Progenitor cell of endocrine pancreas (in vitro differentiated cells): ENCODE measurements around the gene LRRC56. TPM values are rescaled to one million over a fixed set of nuclear protein-coding genes. Genes with fewer than 3 reads are reported as not detected.

Experiments used
- DNase-seq: peaks from one replicate; pipeline ENCODE4 v3.0.0; 2021; ENCODE audit warnings: low spot score; ENCODE audit not compliant: unreplicated experiment
- H3K27ac Mint-ChIP-seq: 2 replicates; pipeline ENCODE4 v1.8.0; 2021; ENCODE audit warnings: mild to moderate bottlenecking, moderate library complexity, mixed read lengths
- H3K27me3 Mint-ChIP-seq: 2 replicates; pipeline ENCODE4 v1.8.0; 2021; ENCODE audit warnings: mixed read lengths
- H3K36me3 Mint-ChIP-seq: 2 replicates; pipeline ENCODE4 v1.8.0; 2022; ENCODE audit warnings: mixed read lengths; ENCODE audit not compliant: insufficient read depth
- H3K4me1 Mint-ChIP-seq: 2 replicates; pipeline ENCODE4 v1.8.0; 2021; ENCODE audit warnings: low read depth, mixed read lengths
- H3K4me3 Mint-ChIP-seq: 2 replicates; pipeline ENCODE4 v1.8.0; 2021; ENCODE audit warnings: low read depth, mild to moderate bottlenecking, moderate library complexity, mixed read lengths
- H3K9me3 Mint-ChIP-seq: 2 replicates; pipeline ENCODE4 v1.8.0; 2021; ENCODE audit warnings: low read depth, mixed read lengths
- CTCF ChIP-seq: fragments of 200-600 bp; sonication (generic); IDR thresholded peaks from one replicate; pipeline ENCODE4 v1.5.0; 2021; ENCODE audit warnings: antibody characterized with exemption, mild to moderate bottlenecking; ENCODE audit not compliant: unreplicated experiment
- total RNA-seq: library from RNA; stranded (reverse); gene quantifications from 2 replicates; pipeline ENCODE4 v1.2.1, GENCODE V29; 2021

LRRC56 gene
- total RNA-seq, 1 donor from 2014 or later = 5.4 TPM

GRCh38 chr11:540583-541432, 3.5 kb downstream of the LRRC56 start:
- no peaks in the 10 kb centered on the region for H3K27me3 Mint-ChIP-seq
- H3K4me1 Mint-ChIP-seq = peaks cover 6% of the 10 kb centered on the region
- no peak overlapping the region for H3K27ac Mint-ChIP-seq
- H3K36me3 Mint-ChIP-seq = peaks cover 2% of the 10 kb centered on the region
- H3K9me3 Mint-ChIP-seq = no peaks in the 10 kb centered on the region
- no peak overlapping the region for H3K4me3 Mint-ChIP-seq
- no peak for DNase-seq
- no peak for TF ChIP-seq CTCF

- no peak for DNase-seq
- no peak for TF ChIP-seq CTCF
- H3K4me1 Mint-ChIP-seq = peaks cover 4% of the 10 kb centered on the region
- H3K27ac Mint-ChIP-seq = no peak overlapping the region
- peaks cover 2% of the 10 kb centered on the region for H3K36me3 Mint-ChIP-seq
- no peaks in the 10 kb centered on the region for H3K9me3 Mint-ChIP-seq
- no peaks in the 10 kb centered on the region for H3K27me3 Mint-ChIP-seq
- H3K4me3 Mint-ChIP-seq = no peak overlapping the region
These were observed 4.1 kb downstream of the LRRC56 start for GRCh38 chr11:541433-541885.

- H3K36me3 Mint-ChIP-seq = peaks cover 2% of the 10 kb centered on the region
- no peak for DNase-seq
These were observed 7.5 kb downstream of the LRRC56 start for GRCh38 chr11:544817-545166.

GRCh38 chr11:545171-545570, 7.8 kb downstream of the LRRC56 start:
- no peaks in the 10 kb centered on the region for H3K27me3 Mint-ChIP-seq

More at GRCh38 chr11:544817-545166, 7.5 kb downstream of the LRRC56 start:
- no peaks in the 10 kb centered on the region for H3K27me3 Mint-ChIP-seq
- H3K9me3 Mint-ChIP-seq = no peaks in the 10 kb centered on the region
- H3K4me3 Mint-ChIP-seq = no peak overlapping the region
- H3K27ac Mint-ChIP-seq = no peak overlapping the region
- no peak for TF ChIP-seq CTCF
- H3K4me1 Mint-ChIP-seq = no peaks in the 10 kb centered on the region

More at GRCh38 chr11:545171-545570, 7.8 kb downstream of the LRRC56 start:
- Mint-ChIP-seq H3K4me1 (no peaks in the 10 kb centered on the region), H3K4me3 (no peak overlapping the region), H3K36me3 (peaks cover 2% of the 10 kb centered on the region), H3K9me3 (no peaks in the 10 kb centered on the region), H3K27ac (no peak overlapping the region)
- no peak for TF ChIP-seq CTCF
- DNase-seq = no peak
